ENCODE measurements around the gene TSPAN3.

Gene TSPAN3

DNA sequence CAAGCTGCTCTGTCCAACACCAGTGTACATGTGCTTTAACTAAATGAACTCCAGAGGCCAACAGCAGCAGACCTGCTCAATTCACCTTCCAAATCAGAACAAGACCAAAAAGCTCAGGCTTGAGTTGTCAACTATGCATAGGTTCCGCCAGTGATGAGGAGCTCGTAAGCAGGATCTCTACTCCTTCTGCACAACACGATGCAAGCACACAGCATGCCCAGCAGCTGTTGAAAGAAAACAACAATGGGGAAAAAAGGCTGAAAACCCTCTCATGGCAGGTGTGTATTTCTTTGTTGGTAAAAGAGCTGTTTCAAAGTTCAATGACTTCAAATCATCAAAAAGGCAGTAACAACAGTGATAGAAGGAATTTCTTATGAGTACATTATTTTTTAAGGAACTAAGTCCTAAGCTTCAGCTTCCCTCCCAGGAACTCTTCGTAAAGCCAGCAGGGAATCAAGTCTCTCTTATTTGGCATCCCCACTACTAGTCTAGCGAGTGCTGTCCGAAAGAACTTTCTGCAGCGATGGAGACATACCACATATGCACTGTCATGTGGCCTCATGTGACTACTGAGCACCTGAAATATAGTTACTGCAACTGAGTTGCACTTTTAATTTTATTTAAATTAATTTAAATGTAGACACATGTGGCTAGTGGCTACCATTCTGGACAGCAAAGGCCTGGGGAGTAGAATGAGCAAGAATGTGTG, 24.1 kb downstream of the TSPAN3 start:
- TF ChIP-seq, protein P1, sequence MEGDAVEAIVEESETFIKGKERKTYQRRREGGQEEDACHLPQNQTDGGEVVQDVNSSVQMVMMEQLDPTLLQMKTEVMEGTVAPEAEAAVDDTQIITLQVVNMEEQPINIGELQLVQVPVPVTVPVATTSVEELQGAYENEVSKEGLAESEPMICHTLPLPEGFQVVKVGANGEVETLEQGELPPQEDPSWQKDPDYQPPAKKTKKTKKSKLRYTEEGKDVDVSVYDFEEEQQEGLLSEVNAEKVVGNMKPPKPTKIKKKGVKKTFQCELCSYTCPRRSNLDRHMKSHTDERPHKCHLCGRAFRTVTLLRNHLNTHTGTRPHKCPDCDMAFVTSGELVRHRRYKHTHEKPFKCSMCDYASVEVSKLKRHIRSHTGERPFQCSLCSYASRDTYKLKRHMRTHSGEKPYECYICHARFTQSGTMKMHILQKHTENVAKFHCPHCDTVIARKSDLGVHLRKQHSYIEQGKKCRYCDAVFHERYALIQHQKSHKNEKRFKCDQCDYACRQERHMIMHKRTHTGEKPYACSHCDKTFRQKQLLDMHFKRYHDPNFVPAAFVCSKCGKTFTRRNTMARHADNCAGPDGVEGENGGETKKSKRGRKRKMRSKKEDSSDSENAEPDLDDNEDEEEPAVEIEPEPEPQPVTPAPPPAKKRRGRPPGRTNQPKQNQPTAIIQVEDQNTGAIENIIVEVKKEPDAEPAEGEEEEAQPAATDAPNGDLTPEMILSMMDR (IDR thresholded peaks at IDR 0.05; ENCODE audit: borderline replicate concordance, insufficient read depth, low read depth, low read length), result no peak
- H3K4me3 ChIP-seq (ENCODE audit: low read depth, low read length), result no peak overlapping the region

DNA sequence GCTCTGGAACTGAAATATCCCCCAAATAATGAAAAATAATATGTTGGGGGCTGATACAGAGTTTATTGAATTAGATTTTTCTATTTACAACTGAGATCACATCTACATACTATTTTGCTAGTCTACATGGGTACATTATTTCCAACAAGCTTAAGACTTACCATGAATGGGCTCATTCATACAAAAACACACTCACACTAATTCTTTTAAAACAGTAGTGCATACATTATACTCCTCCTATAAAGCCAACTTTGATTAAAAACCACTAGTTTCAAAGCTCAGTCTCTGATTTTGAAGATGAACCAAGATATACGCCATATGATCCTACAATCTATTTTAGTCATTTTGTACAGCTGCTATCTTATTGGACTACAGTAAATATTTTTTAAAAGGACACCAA, 24.9 kb downstream of the TSPAN3 start:
- TF ChIP-seq, protein P1 (IDR thresholded peaks at IDR 0.05; ENCODE audit: borderline replicate concordance, insufficient read depth, low read depth, low read length), result no peak
- H3K4me3 ChIP-seq (ENCODE audit: low read depth, low read length), result no peak overlapping the region

DNA sequence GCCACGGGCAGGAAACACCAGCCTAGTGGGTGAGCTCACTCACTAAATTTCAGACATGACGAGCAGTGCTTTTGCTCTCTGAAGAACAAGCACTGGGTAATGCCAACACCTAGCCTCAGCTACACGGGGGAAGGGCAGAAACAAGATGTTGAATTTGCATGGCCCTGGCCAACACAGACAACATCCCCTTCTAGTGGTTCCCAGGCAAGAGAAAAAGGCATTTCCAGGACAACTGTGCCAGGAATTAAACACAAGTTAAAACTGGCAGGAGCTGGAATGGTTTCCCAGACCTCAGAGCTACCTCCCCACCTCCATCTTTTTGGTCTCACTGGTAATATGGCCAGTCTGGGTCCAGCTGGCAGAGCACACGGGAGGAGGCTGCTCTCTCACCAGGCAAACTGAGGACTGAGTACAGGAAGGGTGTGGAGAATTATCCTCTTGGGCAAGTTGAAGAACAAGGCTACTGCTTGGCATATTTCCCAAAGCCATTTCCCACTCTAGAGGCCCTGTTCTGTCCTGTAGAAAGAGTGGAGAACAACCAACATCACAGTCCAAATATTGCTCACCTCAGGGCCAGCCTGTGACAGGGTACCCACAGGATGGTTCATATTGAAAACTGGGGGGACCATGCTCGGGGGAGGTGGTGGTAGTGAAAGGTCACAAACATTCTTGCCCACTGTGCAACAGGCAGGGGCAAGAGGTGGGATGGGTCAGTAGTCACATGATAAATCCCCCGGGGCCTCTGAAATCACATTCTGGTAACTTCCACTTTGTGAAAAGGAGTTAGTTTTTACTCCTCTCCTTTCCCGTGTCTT, 26.5 kb downstream of the TSPAN3 start:
- no peak overlapping the region for H3K4me3 ChIP-seq (ENCODE audit: low read depth, low read length)
- TF ChIP-seq, protein P1 (IDR thresholded peaks at IDR 0.05; ENCODE audit: borderline replicate concordance, insufficient read depth, low read depth, low read length), result no peak

DNA sequence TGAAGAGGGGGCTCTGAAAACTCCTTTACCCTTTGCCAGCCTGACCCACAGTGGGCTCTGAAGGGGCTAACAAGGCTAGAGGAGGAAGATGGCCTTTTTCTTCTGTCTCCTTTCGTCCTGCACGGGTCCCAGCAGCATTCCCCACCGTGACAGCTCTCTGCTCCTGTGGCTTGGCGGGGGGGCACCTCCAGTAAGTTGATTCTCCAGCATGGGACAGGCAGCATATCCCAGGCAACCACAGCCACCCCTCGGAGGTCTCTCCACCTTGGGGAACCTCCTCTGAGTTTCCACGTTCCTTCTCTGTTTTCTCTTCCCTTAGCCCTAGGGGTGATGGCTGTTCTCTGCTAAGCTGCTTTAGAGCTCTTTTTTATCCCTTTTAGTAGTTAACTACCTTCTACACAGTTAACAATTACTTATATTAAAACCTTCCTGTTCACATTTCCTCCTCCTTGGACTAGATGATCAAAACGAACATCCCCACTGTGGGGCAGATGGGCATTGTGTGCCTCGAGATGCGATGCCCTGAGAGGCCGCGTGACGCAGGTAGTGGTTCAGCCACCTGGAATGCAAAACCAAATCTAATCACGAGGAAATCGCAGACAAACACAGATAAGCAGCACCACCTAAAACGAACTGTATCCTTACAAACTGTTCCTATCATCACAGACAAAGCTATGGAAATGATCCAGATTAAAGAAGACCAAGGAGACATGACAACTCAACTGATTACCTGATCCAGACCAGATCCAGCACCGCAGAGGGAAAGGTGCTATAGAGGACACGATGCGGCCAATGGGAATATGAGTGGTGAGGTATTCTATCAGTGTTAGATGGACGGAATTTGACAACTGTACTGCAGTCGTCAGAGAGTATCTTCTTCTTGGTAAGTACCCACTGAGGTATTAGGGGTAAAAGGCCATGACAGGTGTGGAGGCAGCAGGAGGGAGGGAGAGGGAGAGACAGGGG, 27.7 kb downstream of the TSPAN3 start:
- TF ChIP-seq, protein P1 (IDR thresholded peaks at IDR 0.05; ENCODE audit: borderline replicate concordance, insufficient read depth, low read depth, low read length), result no peak
- no peak overlapping the region for H3K4me3 ChIP-seq (ENCODE audit: low read depth, low read length)

DNA sequence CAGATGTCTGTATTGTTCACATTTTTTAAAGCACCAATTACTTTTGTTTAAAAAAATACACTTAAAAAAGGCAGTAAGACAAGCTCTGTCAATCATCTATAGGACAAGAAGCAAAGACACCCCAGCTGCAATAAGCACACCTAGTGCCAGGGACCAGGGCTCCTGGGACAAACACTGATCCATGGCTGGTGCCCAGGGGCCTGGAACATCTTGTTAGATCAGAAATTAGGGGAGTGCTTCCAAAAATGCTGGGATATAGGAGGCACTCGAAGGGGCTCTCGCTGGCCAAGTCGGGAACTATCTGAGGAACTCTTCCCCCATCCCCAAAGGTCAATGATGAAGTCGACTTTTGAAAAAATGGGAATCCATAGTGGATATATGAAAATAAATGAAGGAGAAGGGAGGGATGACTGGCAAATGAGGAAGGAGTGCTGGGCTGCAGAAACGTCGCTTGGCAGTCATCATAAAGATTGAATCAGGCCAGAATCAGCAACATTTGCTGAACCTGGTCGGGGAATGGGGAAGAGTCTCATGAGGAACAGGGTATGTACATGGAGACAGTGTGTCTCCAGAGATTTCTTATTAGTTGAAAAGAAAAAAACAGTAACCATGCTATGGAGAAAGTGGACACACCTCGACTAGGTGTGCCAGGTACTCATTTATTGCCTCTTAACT, 28.5 kb downstream of the TSPAN3 start:
- TF ChIP-seq, protein P1 (IDR thresholded peaks at IDR 0.05; ENCODE audit: borderline replicate concordance, insufficient read depth, low read depth, low read length), result no peak

DNA sequence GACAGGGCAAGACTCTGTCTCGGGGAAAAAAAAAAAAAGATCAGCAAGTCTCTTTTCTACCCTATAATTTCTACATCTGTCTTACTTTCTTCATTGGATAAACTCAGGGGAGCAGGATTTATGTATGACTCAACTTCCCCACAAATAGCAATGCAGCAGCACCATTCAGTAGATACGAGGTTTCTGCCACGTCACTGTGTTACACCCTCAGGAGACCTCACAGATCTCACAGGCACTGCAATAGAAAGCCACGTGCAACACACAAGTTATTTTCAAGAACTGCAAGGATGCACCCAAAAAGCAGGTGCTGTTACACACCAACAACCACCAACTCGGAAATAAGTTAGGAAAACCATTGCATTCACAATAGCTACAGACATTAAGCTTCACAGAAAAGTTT, 30.2 kb downstream of the TSPAN3 start:
- TF ChIP-seq, protein P1 (IDR thresholded peaks at IDR 0.05; ENCODE audit: borderline replicate concordance, insufficient read depth, low read depth, low read length), result no peak
- H3K4me3 ChIP-seq (ENCODE audit: low read depth, low read length), result no peak overlapping the region

More for the DNA sequence above, 28.5 kb downstream of the TSPAN3 start:
- no peak overlapping the region for H3K4me3 ChIP-seq (ENCODE audit: low read depth, low read length)
